ENCODE measurements around the gene TNK1. TPM values are rescaled to one million over a fixed set of nuclear protein-coding genes. Genes with fewer than 3 reads are reported as not detected.
"Not testable (repeated sequence)": the region's sequence is repeated elsewhere in the genome, so short reads cannot be mapped to it uniquely, and the experiment has no call there.

The TNK1 gene
- total RNA-seq: 10 to 100 TPM; 11.0 to 11.7 TPM
- 2.7 TPM for polyA plus RNA-seq (2013, experiment 1 of 2)
- 1.7 TPM for polyA plus RNA-seq (2013, experiment 2 of 2)
- long read RNA-seq, experiment 1, partial matches to known transcripts: 3 of 4 reads
- long read RNA-seq, experiment 1, other reads (novel, unspliced or antisense): 1 of 4 reads
- long read RNA-seq, experiment 2, partial matches to known transcripts: 6 of 7 reads
- long read RNA-seq, experiment 2, other reads (novel, unspliced or antisense): 1 of 7 reads
- long read RNA-seq, experiment 3, partial matches to known transcripts: 31 of 39 reads
- long read RNA-seq, experiment 3, other reads (novel, unspliced or antisense): 7 of 39 reads
- long read RNA-seq, experiment 4, partial matches to known transcripts: 4 of 4 reads
- long read RNA-seq, experiment 4, other reads (novel, unspliced or antisense): 0 of 4 reads

DNA sequence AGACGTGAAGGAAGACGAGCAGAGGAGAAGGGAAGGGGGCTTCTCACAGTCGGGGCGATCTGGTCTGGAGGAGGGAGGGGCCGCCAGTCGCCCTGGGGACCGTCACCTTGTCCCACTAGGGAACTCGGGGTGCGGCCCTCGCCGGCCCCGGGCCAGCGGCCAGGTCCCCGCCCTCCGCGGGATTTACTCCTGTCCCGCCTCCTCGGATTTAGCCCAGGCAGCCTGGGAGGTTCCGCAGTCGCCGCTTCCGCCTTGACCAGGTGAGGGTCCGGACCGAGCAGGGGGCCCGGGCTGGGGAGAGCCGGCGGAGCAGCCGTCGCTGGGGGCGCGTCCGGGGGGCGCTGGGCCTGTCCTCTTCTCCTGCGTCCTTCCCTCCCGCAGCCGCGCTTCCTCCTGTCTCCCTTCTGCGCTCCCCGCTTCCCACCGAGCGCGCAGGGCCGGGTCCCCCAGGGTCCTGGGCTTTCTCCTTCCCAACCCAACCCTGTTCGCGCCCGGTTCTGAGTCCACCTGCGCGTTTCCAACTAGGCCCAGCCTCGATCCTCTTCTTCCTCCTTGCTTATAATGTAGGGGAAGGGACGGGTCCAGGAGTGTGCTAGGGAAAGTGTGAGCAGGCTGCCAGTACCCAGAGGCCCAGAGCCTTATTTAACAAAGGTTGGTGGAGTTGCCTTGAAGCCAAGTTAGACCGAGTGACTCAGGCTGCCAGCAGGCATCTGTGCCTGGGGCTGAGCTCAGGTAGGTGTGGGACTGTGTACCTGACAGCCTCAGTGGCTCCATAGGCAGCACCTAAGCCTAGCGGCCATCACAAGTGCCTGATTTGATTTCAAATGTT is at the start of gene TNK1:
Gene TNK1 (plus strand): TSS at position 235 of the 829 bp plus-strand sequence. CDS start 1,838 bp downstream, outside the sequence.
- Histone ChIP-seq H3K4me1 (ENCODE audit: control insufficient read depth, insufficient read depth, low read length) (peaks cover 4% of the 10 kb centered on the region), H3K4me3 (ENCODE audit: low read length) (peak within 1 kb of the TSS; percentile 84), H3K27me3 (ENCODE audit: control insufficient read depth, insufficient read depth, low read length, poor library complexity, severe bottlenecking) (peaks cover 39% of the 10 kb centered on the region), H3K27ac (ENCODE audit: low read depth, low read length) (no peak within 1 kb of the TSS), H3K9ac (ENCODE audit: extremely low read depth, low read length, poor library complexity, severe bottlenecking) (peak within 1 kb of the TSS; percentile 45), H3K9me3 (ENCODE audit: control insufficient read depth, low read length) (peaks cover 9% of the 10 kb centered on the region), H3K36me3 (ENCODE audit: control insufficient read depth, insufficient read depth, low read length) (no peaks in the 10 kb centered on the region)
- H3K9me3 Mint-ChIP-seq: peaks cover 5% of the 10 kb centered on the region
- 7 to 9% methylated on average over 27 to 52 of the region's 52 CpGs for WGBS, 2 experiments (ENCODE audit: insufficient coverage in 1 of 2, insufficient read length in 1 of 2)
- no peak within 1 kb of the TSS for H3K27ac Mint-ChIP-seq
- peaks cover 6% of the 10 kb centered on the region for H3K36me3 Mint-ChIP-seq (ENCODE audit: low read depth)
- TF ChIP-seq, protein P1, sequence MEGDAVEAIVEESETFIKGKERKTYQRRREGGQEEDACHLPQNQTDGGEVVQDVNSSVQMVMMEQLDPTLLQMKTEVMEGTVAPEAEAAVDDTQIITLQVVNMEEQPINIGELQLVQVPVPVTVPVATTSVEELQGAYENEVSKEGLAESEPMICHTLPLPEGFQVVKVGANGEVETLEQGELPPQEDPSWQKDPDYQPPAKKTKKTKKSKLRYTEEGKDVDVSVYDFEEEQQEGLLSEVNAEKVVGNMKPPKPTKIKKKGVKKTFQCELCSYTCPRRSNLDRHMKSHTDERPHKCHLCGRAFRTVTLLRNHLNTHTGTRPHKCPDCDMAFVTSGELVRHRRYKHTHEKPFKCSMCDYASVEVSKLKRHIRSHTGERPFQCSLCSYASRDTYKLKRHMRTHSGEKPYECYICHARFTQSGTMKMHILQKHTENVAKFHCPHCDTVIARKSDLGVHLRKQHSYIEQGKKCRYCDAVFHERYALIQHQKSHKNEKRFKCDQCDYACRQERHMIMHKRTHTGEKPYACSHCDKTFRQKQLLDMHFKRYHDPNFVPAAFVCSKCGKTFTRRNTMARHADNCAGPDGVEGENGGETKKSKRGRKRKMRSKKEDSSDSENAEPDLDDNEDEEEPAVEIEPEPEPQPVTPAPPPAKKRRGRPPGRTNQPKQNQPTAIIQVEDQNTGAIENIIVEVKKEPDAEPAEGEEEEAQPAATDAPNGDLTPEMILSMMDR (conservative IDR thresholded peaks at IDR 0.05): peak; percentile 37
- peaks cover 47% of the 10 kb centered on the region for H3K27me3 Mint-ChIP-seq (ENCODE audit: insufficient read depth)
- H3K4me3 Mint-ChIP-seq: peak within 1 kb of the TSS; percentile 72
- peak; percentile 87 for DNase-seq
- peaks cover 9% of the 10 kb centered on the region for H3K4me1 Mint-ChIP-seq

DNA sequence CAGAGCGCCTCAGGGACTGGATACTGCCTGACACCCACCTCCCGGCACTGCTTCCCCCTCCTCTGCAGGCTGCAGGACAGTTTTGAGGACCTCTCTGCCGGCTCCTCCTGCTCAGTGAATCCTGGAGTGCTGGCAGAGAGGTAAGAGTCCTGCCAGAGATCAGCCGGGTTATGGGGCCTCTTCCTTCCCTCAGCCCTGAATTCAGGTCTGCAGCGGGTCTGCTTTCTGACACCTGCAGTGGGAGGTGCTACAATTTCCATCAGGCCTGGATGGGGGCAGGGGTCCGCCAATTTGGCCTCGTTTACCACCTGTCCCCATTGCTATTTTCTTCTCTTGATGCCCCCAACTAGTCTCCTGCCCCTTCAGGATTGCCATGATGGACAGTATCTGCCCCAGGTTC is 48.8 kb upstream of the TNK1 start:
- no peaks in the 10 kb centered on the region for H3K36me3 Mint-ChIP-seq (ENCODE audit: low read depth)
- no peak for DNase-seq
- peaks cover 17% of the 10 kb centered on the region for H3K4me1 Mint-ChIP-seq
- H3K36me3 ChIP-seq (ENCODE audit: control insufficient read depth, insufficient read depth, low read length): no peaks in the 10 kb centered on the region
- H3K4me3 ChIP-seq (ENCODE audit: low read length): no peak overlapping the region
- H3K9me3 ChIP-seq (ENCODE audit: control insufficient read depth, low read length): no peaks in the 10 kb centered on the region
- TF ChIP-seq, protein P1 (conservative IDR thresholded peaks at IDR 0.05): no peak
- 68 to 76% methylated on average over 4 to 7 of the region's 7 CpGs for WGBS, 2 experiments (ENCODE audit: insufficient coverage in 1 of 2, insufficient read length in 1 of 2)
- no peak overlapping the region for H3K27ac ChIP-seq (ENCODE audit: low read depth, low read length)
- no peaks in the 10 kb centered on the region for H3K27me3 ChIP-seq (ENCODE audit: control insufficient read depth, insufficient read depth, low read length, poor library complexity, severe bottlenecking)
- no peaks in the 10 kb centered on the region for H3K27me3 Mint-ChIP-seq (ENCODE audit: insufficient read depth)
- no peak overlapping the region for H3K27ac Mint-ChIP-seq
- H3K4me3 Mint-ChIP-seq: no peak overlapping the region
- H3K9ac ChIP-seq (ENCODE audit: extremely low read depth, low read length, poor library complexity, severe bottlenecking): no peak overlapping the region
- H3K9me3 Mint-ChIP-seq: no peaks in the 10 kb centered on the region
- H3K4me1 ChIP-seq (ENCODE audit: control insufficient read depth, insufficient read depth, low read length): no peaks in the 10 kb centered on the region

DNA sequence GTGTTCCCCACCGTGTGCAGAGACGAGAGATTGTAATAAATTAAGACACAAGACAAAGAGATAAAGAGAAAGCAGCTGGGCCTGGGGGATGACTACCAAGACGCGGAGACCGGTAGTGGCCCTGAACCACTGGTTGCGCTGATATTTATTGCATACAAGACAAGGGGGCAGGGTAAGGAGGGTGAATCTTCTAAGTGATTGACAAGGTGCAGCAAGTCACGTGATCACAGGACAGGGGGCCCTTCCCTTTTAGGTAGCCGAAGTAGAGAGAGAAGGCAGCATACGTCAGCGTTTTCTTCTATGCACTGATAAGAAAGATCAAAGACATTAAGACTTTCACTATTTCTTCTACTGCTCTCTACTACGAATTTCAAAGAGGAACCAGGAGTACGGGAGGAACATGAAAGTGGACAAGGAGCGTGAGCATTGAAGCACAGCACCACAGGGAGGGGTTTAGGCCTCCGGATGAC is 48.3 kb upstream of the TNK1 start:
- H3K9me3 ChIP-seq (ENCODE audit: control insufficient read depth, low read length); H3K27ac Mint-ChIP-seq; H3K36me3 ChIP-seq (ENCODE audit: control insufficient read depth, insufficient read depth, low read length); DNase-seq; H3K27me3 ChIP-seq (ENCODE audit: control insufficient read depth, insufficient read depth, low read length, poor library complexity, severe bottlenecking); H3K27ac ChIP-seq (ENCODE audit: low read depth, low read length); H3K4me3 ChIP-seq (ENCODE audit: low read length); H3K27me3 Mint-ChIP-seq (ENCODE audit: insufficient read depth); H3K4me3 Mint-ChIP-seq; H3K36me3 Mint-ChIP-seq (ENCODE audit: low read depth); H3K4me1 ChIP-seq (ENCODE audit: control insufficient read depth, insufficient read depth, low read length); H3K9me3 Mint-ChIP-seq; H3K9ac ChIP-seq (ENCODE audit: extremely low read depth, low read length, poor library complexity, severe bottlenecking): not testable (repeated sequence)
- H3K4me1 Mint-ChIP-seq: peaks cover 20% of the 10 kb centered on the region
- 86 to 89% methylated on average over 6 to 13 of the region's 14 CpGs for WGBS, 2 experiments (ENCODE audit: insufficient coverage in 1 of 2, insufficient read length in 1 of 2)

Data from endodermal cell (in vitro differentiated cells).